Activated CD4-positive, CD25-positive, alpha-beta regulatory T cell treated with anti-CD3 and anti-CD28 coated beads, Interleukin-2, amount 50 U/mL, for 16 hours (primary cell): Measurements from ENCODE around the gene RTN4RL1.

Source experiments
- DNase-seq: peaks from one replicate; pipeline ENCODE4 v3.0.0-alpha.2; 2020; ENCODE audit warnings: low read depth, low spot score

Gene RTN4RL1

GRCh38 chr17:1977583-1978395 is 47.3 kb downstream of the RTN4RL1 start:
- no peak for DNase-seq

GRCh38 chr17:1976683-1977064 is 48.5 kb downstream of the RTN4RL1 start:
- no peak for DNase-seq

DNA sequence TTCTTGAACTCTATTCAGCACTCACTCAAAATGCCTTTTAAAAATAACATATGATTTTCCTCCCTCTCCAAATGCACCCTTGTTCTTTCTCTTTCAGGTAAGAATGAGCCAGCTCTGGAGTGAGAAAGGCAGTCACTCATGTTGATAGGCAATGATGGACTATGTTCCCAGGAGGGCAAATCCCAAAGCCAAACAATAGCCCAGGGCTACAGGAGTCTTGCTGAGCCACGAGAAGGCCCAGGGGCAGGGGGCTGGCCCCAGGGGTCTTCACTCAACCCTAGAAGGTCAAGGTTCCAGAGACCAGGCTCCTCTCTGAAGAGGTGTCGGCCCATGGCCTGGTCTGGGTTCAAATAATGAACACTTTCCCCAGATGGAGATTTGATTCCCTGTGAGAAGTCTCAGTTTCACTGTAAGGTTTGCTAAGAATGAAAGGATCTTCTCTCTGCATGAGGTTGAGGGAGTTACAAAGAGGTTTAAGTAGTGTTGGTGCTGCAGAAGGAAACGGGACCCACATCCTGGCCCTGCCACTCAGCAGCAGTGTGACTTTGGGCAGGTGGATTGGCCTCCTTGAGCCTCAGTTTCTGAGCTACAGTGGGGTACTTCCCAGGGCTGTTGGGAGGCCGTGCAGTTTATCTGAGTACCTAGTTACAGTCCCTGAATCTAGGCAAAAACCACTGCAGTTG is 49.0 kb downstream of the RTN4RL1 start:
- DNase-seq, result no peak

DNA sequence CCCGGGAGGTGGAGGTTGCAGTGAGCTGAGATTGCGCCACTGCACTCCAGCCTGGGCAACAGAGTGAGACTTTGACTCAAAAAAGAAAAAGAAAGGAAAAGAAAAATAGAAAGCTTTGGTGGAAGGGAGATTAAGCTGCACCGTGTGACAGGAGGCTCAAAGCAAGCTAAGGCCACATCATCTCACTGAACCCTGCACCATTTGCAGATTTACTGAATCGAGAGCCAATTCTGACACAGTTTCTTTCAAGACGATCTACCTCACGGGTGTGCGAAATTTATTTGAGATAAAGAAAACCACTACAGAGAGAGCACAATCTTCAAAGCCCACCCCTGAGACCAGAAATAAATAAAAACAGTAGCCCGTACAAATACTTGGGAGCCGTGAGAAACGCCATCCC is 49.6 kb downstream of the RTN4RL1 start:
- DNase-seq, result no peak

GRCh38 chr17:1972487-1973160 is 52.5 kb downstream of the RTN4RL1 start:
- no peak for DNase-seq

GRCh38 chr17:1970843-1971384 is 54.2 kb downstream of the RTN4RL1 start:
- DNase-seq, result no peak

DNA sequence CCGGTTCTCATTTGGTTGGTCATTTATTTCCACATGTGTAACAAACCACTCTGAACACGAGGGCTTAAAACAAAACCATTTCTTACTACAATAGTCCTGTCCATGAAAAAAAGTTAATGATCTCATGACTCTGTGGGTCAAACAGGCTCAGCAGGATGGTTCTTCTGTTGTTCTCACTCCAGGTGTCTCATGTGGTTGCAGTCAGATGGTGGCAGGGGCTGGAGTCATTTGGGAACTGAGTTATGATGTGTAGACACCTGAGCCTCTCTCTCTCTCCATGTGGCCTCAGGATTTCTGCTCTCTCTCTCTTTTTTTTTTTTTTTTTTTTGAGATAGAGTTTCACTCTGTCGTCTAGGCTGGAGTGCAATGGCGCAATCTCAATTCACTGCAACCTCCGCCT is 55.4 kb downstream of the RTN4RL1 start:
- DNase-seq, result no peak

DNA sequence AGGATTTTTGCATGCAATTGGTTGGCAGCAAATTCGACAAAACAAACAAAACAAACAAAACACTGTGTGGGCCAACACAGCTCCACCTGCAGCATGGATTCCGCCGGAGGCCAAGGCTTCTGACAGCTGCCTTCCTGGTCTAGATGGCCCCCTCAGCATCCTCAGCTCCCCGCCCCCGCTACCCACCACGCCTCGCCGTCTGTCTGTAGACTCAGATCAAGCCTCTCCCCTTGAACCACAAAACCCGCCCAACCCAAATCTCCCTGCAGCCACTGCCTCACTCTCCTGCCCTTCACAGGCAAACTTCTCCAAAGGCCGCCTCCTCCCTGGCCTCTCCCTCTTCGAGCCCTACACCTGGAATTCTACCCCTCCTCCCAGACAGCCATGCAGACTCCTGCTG is 57.9 kb downstream of the RTN4RL1 start:
- DNase-seq, result no peak

- no peak for DNase-seq
These were observed 58.7 kb downstream of the RTN4RL1 start for GRCh38 chr17:1966274-1967086.

- DNase-seq, result no peak
These were observed 59.4 kb downstream of the RTN4RL1 start for GRCh38 chr17:1965556-1966273.

GRCh38 chr17:1963250-1963649 is 61.9 kb downstream of the RTN4RL1 start:
- no peak for DNase-seq

DNA sequence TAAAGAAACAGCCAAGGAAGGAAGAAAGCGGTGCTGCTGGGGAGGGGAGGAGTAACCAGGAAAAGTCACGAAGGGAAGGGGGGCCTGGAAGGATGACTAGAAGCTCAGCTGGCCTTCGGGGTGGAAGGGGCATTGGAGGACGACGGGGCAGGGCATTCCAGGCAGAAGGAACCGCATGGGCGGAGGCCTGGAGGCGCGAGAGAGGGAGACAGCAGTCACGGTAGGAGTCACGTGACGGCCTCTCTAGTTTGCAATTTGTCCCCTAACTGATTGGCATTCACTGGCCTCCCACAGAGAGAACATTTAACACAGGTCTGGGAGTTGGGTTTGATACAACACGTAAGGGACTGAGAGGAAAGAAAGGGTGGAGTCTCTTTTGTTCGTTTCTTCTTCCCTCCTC is 63.9 kb downstream of the RTN4RL1 start:
- DNase-seq, result no peak

DNA sequence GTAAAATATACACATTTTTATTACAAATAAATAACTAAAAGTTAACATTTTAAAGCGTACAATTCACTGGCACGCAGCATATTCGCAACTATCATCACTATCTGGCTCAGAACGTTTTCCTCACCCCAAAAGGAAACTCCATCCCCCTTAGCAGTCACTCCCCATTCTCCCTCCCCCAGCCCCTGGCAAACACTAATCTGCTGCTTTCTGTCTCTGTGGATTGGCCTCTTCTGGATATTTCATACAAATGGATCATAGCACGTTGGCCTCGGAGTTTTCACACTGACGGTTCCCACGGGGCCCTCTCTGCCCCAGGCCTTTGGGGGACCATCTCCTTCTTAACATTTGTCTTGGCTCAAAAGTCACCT is 64.6 kb downstream of the RTN4RL1 start:
- no peak for DNase-seq

DNA sequence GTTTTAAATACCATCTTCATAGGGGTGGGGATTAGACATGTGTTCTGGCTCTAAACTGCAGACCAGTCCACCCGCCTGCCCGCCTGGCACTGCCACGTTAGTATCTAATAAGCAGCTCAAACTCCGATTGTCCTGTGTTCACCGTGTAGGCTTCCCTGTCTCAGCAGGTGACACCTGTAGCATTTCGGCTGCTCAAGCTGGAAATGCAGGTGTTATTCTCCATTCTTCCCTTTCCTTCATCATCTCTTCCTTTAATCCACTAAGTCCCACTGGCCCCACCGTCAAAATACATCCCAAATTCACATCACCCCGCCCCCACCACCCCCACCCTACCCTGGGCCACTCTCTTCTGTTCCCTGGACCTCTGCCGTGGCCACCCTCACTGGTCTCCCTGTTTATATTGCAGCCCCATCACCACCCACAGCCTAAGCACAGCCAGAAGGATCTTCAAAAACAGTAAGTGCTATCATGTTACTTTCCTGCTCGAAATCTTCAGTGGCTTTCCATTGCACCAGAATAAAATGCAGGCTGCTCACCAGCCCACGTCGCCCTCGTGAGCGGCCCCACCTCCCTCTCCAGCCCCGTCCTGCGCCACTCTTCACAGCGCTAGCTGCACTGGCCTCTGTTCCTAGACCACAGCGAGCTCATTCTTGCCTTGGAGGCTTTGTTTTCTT is 65.1 kb downstream of the RTN4RL1 start:
- DNase-seq, result no peak

- no peak for DNase-seq
These were observed 66.8 kb downstream of the RTN4RL1 start for GRCh38 chr17:1958134-1958881.

DNA sequence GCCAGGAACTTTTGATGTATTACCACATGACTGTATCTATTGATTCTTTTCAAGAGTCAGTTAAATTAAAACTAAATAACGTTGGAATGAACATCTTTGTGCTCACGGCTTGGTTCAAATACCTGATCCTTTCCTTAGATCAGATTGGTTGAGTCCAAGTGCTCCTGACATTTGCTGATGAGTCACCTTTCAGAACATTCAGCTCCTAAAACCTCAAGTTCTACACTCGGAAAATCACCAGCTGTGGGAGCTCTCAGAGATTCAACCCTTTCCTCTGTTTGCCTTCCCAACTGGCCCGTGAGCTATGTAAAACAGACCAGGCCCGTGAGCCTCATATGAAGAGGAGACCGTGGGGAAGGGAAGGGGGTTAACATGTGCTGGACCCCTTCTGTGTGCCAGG is 68.1 kb downstream of the RTN4RL1 start:
- no peak for DNase-seq

DNA sequence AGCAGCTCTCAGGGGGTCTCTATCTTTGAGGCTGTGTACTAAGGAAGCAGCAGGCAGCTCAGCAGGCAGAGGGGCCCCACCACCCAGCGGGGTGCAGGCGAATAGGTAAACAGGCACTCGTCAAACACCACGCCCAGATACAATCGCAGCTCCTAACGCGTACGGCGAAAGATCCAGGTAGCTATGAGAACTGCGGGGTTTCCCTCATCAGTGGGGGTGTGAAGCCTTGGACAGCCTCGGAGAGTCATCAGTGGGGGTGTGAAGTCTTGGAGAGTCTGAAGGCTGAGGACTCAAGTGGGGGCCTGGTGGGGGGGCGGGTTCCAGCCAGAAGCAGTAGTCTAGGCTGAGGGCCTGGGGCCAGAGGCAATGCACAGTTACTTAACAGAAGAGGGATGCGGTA is 69.0 kb downstream of the RTN4RL1 start:
- DNase-seq, result no peak

DNA sequence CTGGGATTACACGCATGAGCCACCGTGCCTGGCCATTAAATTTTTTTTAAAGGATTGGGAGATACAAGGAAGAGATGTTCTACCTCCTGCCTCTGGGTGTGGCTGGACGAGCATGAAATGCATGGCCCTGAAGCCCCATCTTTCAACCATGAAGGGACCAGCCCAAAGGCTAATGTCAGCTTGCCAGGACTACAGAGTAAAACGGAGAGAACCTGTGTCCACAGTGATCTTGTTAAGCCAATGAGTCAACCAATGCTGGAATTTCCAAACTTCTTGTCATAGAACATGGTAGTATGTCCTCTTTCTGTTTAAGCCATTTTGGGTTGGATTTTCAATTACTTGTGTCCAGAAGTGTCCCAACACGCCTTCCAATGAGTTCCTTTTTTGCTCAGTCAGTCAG is 71.3 kb downstream of the RTN4RL1 start:
- DNase-seq, result no peak

DNA sequence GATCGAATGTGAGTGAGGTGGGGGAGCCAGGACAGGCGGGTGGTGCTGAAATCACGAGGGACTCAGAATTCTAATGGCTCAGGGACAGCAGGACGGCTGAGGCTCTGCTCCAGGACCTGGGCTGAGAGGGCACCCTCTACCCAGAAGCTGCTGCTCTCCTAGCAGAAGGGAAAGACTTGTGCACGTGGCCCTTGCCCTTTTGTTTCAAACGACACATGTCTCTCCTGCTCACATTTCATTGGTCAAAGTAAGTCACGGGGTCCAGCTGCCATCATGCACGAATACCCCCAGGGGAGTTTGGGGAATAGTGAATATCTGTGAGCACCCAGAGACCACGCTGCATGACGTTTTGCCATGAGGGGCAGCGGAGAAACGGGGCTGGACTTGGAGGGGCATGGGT is 73.2 kb downstream of the RTN4RL1 start:
- no peak for DNase-seq

DNA sequence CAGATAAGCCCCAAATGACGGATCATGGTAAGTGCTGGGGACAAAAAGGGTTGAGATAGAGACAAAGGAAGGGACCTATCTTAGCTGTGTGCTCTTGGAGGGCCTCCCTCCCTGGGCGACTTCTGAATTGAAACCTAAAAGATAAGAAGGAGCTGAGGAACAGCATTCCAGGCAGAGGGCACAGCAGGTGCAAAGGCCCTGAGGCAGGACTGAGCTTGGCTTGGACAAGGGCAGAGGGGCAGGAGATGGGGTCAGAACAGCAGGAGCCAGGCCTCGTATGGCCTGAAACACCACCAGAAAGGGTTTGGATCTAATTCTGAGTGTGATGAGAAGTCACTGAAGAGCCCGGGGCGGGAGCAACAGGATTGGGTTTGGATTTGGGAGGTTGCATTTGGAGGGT is 75.4 kb downstream of the RTN4RL1 start:
- no peak for DNase-seq
